K562 (cell line): ENCODE data around the gene C16orf86. TPM values are rescaled to one million over a fixed set of nuclear protein-coding genes. Genes with fewer than 3 reads are reported as not detected.

Experiments
- ATAC-seq: fragments of 200-7000 bp; cut with Tn5 transposase; 3 replicates; pipeline ENCODE4 v1.9.1; 2020; ENCODE audit warnings: moderate library complexity
- BruUV-seq: library from RNA; stranded (reverse); fragments of 400-500 nt; replicated peaks from 2 replicates; lab custom pipeline; 2021; lab: Mats Ljungman, UMichigan
- CTCF ChIA-PET: fragments of 300-600 bp; formaldehyde crosslinking; extraction: SDS; loops from one replicate; lab custom pipeline; 2021; ENCODE audit warnings: low intra/inter-chr PET ratio; lab: Yijun Ruan, JAX
- POLR2A ChIA-PET: fragments of 300-600, 350-650 bp; sonication (Branson Sonifier 250); formaldehyde crosslinking; extraction: SDS; loops from one replicate; lab custom pipeline; 2021; ENCODE audit warnings: antibody characterized with exemption, inconsistent platforms; lab: Yijun Ruan, JAX
- DNase-seq, 4 experiments: peaks; one replicate each; pipeline versions ENCODE4 v3.0.0 to v3.0.0-alpha.2; 2011 to 2018; ENCODE audit warnings: low spot score in 3 of 4, mixed read lengths in 3 of 4; ENCODE audit errors: extremely low read depth in 1 of 4
- FAIRE-seq: peaks from 2 replicates; lab custom pipeline; 2011; peaks lifted over from hg19 to GRCh38; lab: Jason Lieb, UNC
- H2AFZ ChIP-seq: 2 replicates; pipeline ENCODE4 v1.6.0; 2011; ENCODE audit warnings: low read depth, low read length, control low read depth, inconsistent platforms
- H3K27ac ChIP-seq: fragments of 200-600 bp; 3 replicates; pipeline ENCODE4 v1.8.0; 2011; ENCODE audit warnings: low read depth, mild to moderate bottlenecking, control low read depth, inconsistent platforms, low read length, moderate library complexity, mixed read lengths; ENCODE audit errors: extremely low read depth
- H3K27me3 ChIP-seq, 2 experiments: fragments of 300-600 bp in 1 of 2; 2 replicates in 1 of 2; 3 replicates in 1 of 2; pipeline versions ENCODE4 v1.6.0 to v1.8.0; 2011; ENCODE audit warnings: inconsistent platforms in 2 of 2, low read length in 2 of 2, mild to moderate bottlenecking in 1 of 2, mixed read lengths in 1 of 2, moderate library complexity in 1 of 2; ENCODE audit not compliant: control insufficient read depth in 2 of 2, insufficient read depth in 2 of 2
- H3K36me3 ChIP-seq: fragments of 300-600 bp; 3 replicates; pipeline ENCODE4 v1.8.0; 2011; ENCODE audit warnings: mild to moderate bottlenecking, low read length, inconsistent platforms; ENCODE audit not compliant: control insufficient read depth, insufficient read depth
- H3K4me1 ChIP-seq, 2 experiments: fragments of 200-600 bp in 1 of 2; replicated peaks in 1 of 2; 2 replicates in 1 of 2; 3 replicates in 1 of 2; pipeline versions ENCODE4 v1.5.1 to v1.8.0; 2011; ENCODE audit warnings: inconsistent platforms in 2 of 2, low read length in 2 of 2, mild to moderate bottlenecking in 1 of 2, mixed read lengths in 1 of 2, moderate library complexity in 1 of 2; ENCODE audit not compliant: control insufficient read depth in 2 of 2, insufficient read depth in 2 of 2
- H3K4me2 ChIP-seq: 2 replicates; pipeline ENCODE4 v1.6.1; 2011; ENCODE audit warnings: low read length, control low read depth, inconsistent platforms, mixed read lengths; ENCODE audit not compliant: insufficient read depth
- H3K4me3 ChIP-seq: fragments of 200-600 bp; sonication (generic), shearing (Covaris generic); 2 replicates; pipeline ENCODE4 v1.5.1; 2016; ENCODE audit warnings: control low read depth, inconsistent platforms
- H3K79me2 ChIP-seq: fragments of 200-600 bp; 3 replicates; pipeline ENCODE4 v1.8.0; 2011; ENCODE audit warnings: low read length, inconsistent platforms; ENCODE audit not compliant: control insufficient read depth, insufficient read depth
- H3K9ac ChIP-seq, 2 experiments: 2 replicates each; pipeline versions ENCODE4 v1.6.0 to v1.6.1; 2011; ENCODE audit warnings: low read depth in 2 of 2, low read length in 2 of 2, control low read depth in 1 of 2, inconsistent platforms in 1 of 2, mild to moderate bottlenecking in 1 of 2, mixed read lengths in 1 of 2; ENCODE audit not compliant: insufficient read depth in 1 of 2
- H3K9me1 ChIP-seq: one replicate; pipeline ENCODE4 v1.6.0; 2011; ENCODE audit warnings: inconsistent platforms, mild to moderate bottlenecking, low read length, moderate library complexity; ENCODE audit not compliant: control insufficient read depth, insufficient read depth
- H3K9me3 ChIP-seq: replicated peaks from 2 replicates; pipeline ENCODE4 v1.5.1; 2011; ENCODE audit warnings: low read depth, low read length, inconsistent platforms; ENCODE audit not compliant: control insufficient read depth, insufficient read depth
- H4K20me1 ChIP-seq: replicated peaks from 2 replicates; pipeline ENCODE4 v1.6.1; 2011; ENCODE audit warnings: low read length, inconsistent platforms, mixed read lengths; ENCODE audit not compliant: control insufficient read depth, insufficient read depth
- ARHGAP35 ChIP-seq: fragments of 450-650 bp; IDR thresholded peaks from 2 replicates; pipeline ENCODE4 v1.6.1; 2018; ENCODE audit not compliant: partially characterized antibody
- CEBPB ChIP-seq: fragments of 450-650 bp; IDR thresholded peaks from 2 replicates; pipeline ENCODE4 v1.6.1; 2016; ENCODE audit warnings: missing genetic modification characterization, missing compliant biosample characterization
- COPS2 ChIP-seq: fragments of 450-650 bp; conservative IDR thresholded peaks from 2 replicates; pipeline ENCODE4 v1.6.1; 2016; ENCODE audit warnings: mild to moderate bottlenecking, moderate library complexity
- EZH2 ChIP-seq: IDR thresholded peaks from 2 replicates; pipeline ENCODE4 v1.6.1; 2012; ENCODE audit warnings: low read depth, mild to moderate bottlenecking, inconsistent platforms, low read length, borderline replicate concordance
- IRF1 ChIP-seq: sonication (generic); formaldehyde crosslinking; IDR thresholded peaks from 2 replicates; pipeline ENCODE4 v1.8.0; 2022; ENCODE audit warnings: missing genetic modification reagents, mild to moderate bottlenecking, borderline replicate concordance
- NFE2 ChIP-seq: IDR thresholded peaks from 2 replicates; pipeline ENCODE4 v1.6.1; 2014; ENCODE audit warnings: antibody characterized with exemption, low read depth
- POLR2G ChIP-seq: fragments of 200-400 bp; formaldehyde crosslinking; IDR thresholded peaks from 2 replicates; pipeline ENCODE4 v1.6.1; 2017; ENCODE audit warnings: low read depth, mild to moderate bottlenecking, antibody characterized with exemption, low read length, moderate library complexity
- SAFB ChIP-seq: fragments of 200-400 bp; formaldehyde crosslinking; IDR thresholded peaks from 2 replicates; pipeline ENCODE4 v1.6.1; 2017; ENCODE audit warnings: low read depth, low read length, borderline replicate concordance
- SMAD1 ChIP-seq: fragments of 150-350 bp; IDR thresholded peaks from 2 replicates; pipeline ENCODE4 v1.6.1; 2014; ENCODE audit warnings: low read length, low read depth; ENCODE audit not compliant: partially characterized antibody
- SNRNP70 ChIP-seq: fragments of 200-400 bp; formaldehyde crosslinking; optimal IDR thresholded peaks from 2 replicates; pipeline ENCODE3; 2017; ENCODE audit warnings: low read depth, low read length
- TARDBP ChIP-seq: fragments of 450-650 bp; IDR thresholded peaks from 2 replicates; pipeline ENCODE4 v1.6.1; 2016
- ZNF717 ChIP-seq: fragments of 250-450 bp; sonication (Bioruptor Pico); IDR thresholded peaks from 2 replicates; pipeline ENCODE4 v1.5.0; 2021
- ZNF785 ChIP-seq: fragments of 250-450 bp; sonication (Bioruptor Pico); IDR thresholded peaks from 2 replicates; pipeline ENCODE4 v1.4.0; 2020; ENCODE audit warnings: mild to moderate bottlenecking
- WGBS: fragments of 100-300 bp; shearing (Covaris generic); methylation state at CpG from one replicate; pipeline ENCODE4 v1.1.6; 2016; ENCODE audit warnings: low coverage, mixed read lengths; ENCODE audit not compliant: insufficient coverage; ENCODE audit errors: missing lambda C conversion rate; 5-methylcytosine and 5-hydroxymethylcytosine counted together
- in situ Hi-C: fragments of 300-500 bp; cut with MboI; formaldehyde crosslinking; loops from 4 replicates; pipeline ENCODE4 v1.15.0; 2018; ENCODE audit warnings: inconsistent platforms, mixed read lengths
- intact Hi-C: fragments of 100-400 bp; cut with micrococcal nuclease; formaldehyde crosslinking; loops from 2 replicates; pipeline ENCODE4 v1.14.2; 2022
- polyA plus RNA-seq, 8 experiments: library from polyadenylated mRNA; depleted of rRNA in 4 of 8; stranded (reverse) in 5 of 8; unstranded in 3 of 8; fragments of >200 nt; fragmentation: Nextera tagmentation in 2 of 8; fragmentation: Illumina TruSeq in 1 of 8; extraction: Ambion mirVana in 2 of 8; extraction: Trizol in 1 of 8; gene quantifications; 2 replicates each; pipeline versions ENCODE4 v1.2.1 to v1.2.3, GENCODE V29; 2011 to 2014; ENCODE audit warnings: inconsistent platforms in 1 of 8, missing spikeins in 1 of 8
- total RNA-seq, 7 experiments: library from RNA; depleted of rRNA in 6 of 7; stranded (reverse); fragments of >200 nt in 6 of 7; fragmentation: Illumina TruSeq in 2 of 7; extraction: Trizol in 2 of 7; gene quantifications; 2 replicates each; pipeline versions ENCODE4 v1.2.1 to v1.2.3, GENCODE V29; 2011 to 2021; ENCODE audit warnings: low replicate concordance in 1 of 7
- TF ChIP-seq, protein P1 (sequence below): sonication (generic); formaldehyde crosslinking; IDR thresholded peaks from 2 replicates; pipeline ENCODE4 v1.8.0; 2023; ENCODE audit warnings: missing genetic modification reagents, mild to moderate bottlenecking, borderline replicate concordance
- TF ChIP-seq, protein P2 (sequence below): fragments of 250-450 bp; sonication (Bioruptor Pico); IDR thresholded peaks from 2 replicates; pipeline ENCODE4 v1.5.1; 2021; ENCODE audit warnings: mild to moderate bottlenecking

The C16orf86 gene
- total and polyA plus RNA-seq, 9 of the 15 experiments (the other 6 are each of a cell fraction or from before 2014, with no cell fraction given), result 0.13 to 1.2 (median 0.27) TPM; not detected in 3

DNA sequence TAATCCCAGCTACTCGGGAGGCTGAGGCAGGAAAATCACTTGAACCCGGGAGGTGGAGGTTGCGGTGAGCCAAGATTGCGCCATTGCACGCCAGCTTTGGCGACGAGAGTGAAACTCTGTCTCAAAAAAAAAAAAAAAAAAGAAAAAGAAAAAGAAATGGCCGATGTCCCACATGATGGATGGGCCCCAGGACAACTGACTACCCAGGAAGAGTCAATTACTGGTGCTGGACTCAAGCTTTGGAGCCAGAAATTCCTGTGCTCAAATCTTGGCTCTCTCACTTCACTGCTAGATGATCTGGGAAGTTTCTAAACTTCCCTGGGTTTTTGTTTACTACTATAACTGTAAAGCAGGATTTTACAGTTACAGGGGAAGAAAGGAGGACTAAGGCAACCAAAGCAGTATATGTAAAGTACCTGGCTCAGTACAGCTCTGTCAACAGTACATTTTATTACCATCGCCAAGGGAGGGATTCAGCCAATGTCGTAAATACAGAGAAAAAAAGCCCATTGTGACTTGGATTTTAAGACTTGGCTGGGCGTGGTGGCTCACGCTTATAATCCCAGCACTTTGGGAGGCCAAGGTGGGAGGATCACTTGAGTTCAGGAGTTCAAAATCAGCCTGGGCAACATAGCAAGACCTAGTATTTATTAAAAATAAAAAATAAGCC lies 11.9 kb downstream of the C16orf86 start:
- ChIA-PET CTCF (no interaction called here), POLR2A (interaction anchor here (0.6 kb wide), 2 partner anchors 10 to 981 kb away, joined by 4 read pairs; no protein-coding TSS in a partner anchor)
- intact Hi-C loops, result no loop called here
- TF ChIP-seq, protein P1, sequence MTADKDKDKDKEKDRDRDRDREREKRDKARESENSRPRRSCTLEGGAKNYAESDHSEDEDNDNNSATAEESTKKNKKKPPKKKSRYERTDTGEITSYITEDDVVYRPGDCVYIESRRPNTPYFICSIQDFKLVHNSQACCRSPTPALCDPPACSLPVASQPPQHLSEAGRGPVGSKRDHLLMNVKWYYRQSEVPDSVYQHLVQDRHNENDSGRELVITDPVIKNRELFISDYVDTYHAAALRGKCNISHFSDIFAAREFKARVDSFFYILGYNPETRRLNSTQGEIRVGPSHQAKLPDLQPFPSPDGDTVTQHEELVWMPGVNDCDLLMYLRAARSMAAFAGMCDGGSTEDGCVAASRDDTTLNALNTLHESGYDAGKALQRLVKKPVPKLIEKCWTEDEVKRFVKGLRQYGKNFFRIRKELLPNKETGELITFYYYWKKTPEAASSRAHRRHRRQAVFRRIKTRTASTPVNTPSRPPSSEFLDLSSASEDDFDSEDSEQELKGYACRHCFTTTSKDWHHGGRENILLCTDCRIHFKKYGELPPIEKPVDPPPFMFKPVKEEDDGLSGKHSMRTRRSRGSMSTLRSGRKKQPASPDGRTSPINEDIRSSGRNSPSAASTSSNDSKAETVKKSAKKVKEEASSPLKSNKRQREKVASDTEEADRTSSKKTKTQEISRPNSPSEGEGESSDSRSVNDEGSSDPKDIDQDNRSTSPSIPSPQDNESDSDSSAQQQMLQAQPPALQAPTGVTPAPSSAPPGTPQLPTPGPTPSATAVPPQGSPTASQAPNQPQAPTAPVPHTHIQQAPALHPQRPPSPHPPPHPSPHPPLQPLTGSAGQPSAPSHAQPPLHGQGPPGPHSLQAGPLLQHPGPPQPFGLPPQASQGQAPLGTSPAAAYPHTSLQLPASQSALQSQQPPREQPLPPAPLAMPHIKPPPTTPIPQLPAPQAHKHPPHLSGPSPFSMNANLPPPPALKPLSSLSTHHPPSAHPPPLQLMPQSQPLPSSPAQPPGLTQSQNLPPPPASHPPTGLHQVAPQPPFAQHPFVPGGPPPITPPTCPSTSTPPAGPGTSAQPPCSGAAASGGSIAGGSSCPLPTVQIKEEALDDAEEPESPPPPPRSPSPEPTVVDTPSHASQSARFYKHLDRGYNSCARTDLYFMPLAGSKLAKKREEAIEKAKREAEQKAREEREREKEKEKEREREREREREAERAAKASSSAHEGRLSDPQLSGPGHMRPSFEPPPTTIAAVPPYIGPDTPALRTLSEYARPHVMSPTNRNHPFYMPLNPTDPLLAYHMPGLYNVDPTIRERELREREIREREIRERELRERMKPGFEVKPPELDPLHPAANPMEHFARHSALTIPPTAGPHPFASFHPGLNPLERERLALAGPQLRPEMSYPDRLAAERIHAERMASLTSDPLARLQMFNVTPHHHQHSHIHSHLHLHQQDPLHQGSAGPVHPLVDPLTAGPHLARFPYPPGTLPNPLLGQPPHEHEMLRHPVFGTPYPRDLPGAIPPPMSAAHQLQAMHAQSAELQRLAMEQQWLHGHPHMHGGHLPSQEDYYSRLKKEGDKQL (CRISPR knock-in tag), result no peak
- no peak for TF ChIP-seq SMAD1
- no peak for TF ChIP-seq ZNF717 (CRISPR knock-in tag)
- TF ChIP-seq NFE2, result no peak
- TF ChIP-seq ARHGAP35, result no peak
- no peak for TF ChIP-seq IRF1 (CRISPR knock-in tag)
- TF ChIP-seq SAFB, result no peak
- TF ChIP-seq POLR2G, result no peak
- no peak for TF ChIP-seq ZNF785 (CRISPR knock-in tag)
- TF ChIP-seq, protein P2, sequence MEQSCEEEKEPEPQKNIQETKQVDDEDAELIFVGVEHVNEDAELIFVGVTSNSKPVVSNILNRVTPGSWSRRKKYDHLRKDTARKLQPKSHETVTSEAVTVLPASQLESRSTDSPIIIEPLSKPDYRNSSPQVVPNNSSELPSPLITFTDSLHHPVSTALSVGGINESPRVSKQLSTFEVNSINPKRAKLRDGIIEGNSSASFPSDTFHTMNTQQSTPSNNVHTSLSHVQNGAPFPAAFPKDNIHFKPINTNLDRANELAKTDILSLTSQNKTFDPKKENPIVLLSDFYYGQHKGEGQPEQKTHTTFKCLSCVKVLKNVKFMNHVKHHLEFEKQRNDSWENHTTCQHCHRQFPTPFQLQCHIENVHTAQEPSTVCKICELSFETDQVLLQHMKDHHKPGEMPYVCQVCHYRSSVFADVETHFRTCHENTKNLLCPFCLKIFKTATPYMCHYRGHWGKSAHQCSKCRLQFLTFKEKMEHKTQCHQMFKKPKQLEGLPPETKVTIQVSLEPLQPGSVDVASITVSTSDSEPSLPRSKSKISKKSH, result no peak
- TF ChIP-seq CEBPB (tag), result no peak
- no peak for TF ChIP-seq SNRNP70
- TF ChIP-seq EZH2, result no peak
- TF ChIP-seq TARDBP, result no peak
- no peak for TF ChIP-seq COPS2
- no TSS peak for BruUV-seq
- in situ Hi-C loops, result loop anchor here (10.0 kb wide), 1 partner anchor 366 kb away; no protein-coding TSS in a partner anchor
- DNase-seq, result no peak
- peaks cover 2% of the 10 kb centered on the region for H3K9me1 ChIP-seq
- no peak overlapping the region for H3K27ac ChIP-seq
- WGBS, result 70% methylated on average over 7 of the region's 12 CpGs
- no peak overlapping the region for H3K4me2 ChIP-seq
- H3K27me3 ChIP-seq, result no peaks in the 10 kb centered on the region
- no peak overlapping the region for H3K4me3 ChIP-seq
- peaks cover 0 to 5% of the 10 kb centered on the region in 2 experiments; a peak in 3 of 5 replicates for H3K4me1 ChIP-seq
- no peak for ATAC-seq
- peaks cover 3% of the 10 kb centered on the region; the same call in 1 of the 2 replicates for H4K20me1 ChIP-seq
- no peak overlapping the region for H3K9ac ChIP-seq
- H3K9me3 ChIP-seq, result no peaks in the 10 kb centered on the region
- FAIRE-seq, result no peak
- H3K79me2 ChIP-seq, result no peaks in the 10 kb centered on the region
- H2AFZ ChIP-seq, result no peak overlapping the region
- H3K36me3 ChIP-seq, result peaks cover 14% of the 10 kb centered on the region; the same call in 2 of the 3 replicates
